ENCODE measurements around the gene TRAPPC2. TPM values are rescaled to one million over a fixed set of nuclear protein-coding genes. Genes with fewer than 3 reads are reported as not detected.

The TRAPPC2 gene
- total RNA-seq, 1 experiment from 2014 or later = 11.9 TPM

- Histone ChIP-seq H4K20me1 (ENCODE audit: insufficient read depth) (no peaks in the 10 kb centered on the region), H3K4me2 (ENCODE audit: low read length) (no peak overlapping the region), H3K4me3 (replicated peaks in 1 of 2; ENCODE audit: low read depth in 1 of 2, low read length in 2 of 2) (no peak overlapping the region), H3K4me1 (ENCODE audit: control insufficient read depth in 1 of 2, insufficient read depth in 2 of 2, low read length in 2 of 2) (no peaks in the 10 kb centered on the region), H3K79me2 (ENCODE audit: insufficient read depth, low read length) (no peaks in the 10 kb centered on the region), H3K36me3 (ENCODE audit: control insufficient read depth in 1 of 2, insufficient read depth in 2 of 2, low read length in 2 of 2) (peaks cover 7 to 14% of the 10 kb centered on the region in 2 experiments; a peak in 3 of 4 replicates), H3K9me2 (ENCODE audit: insufficient read depth) (no peaks in the 10 kb centered on the region), H3K27me3 (ENCODE audit: insufficient read depth, low read length) (no peaks in the 10 kb centered on the region), H2AFZ (ENCODE audit: low read depth, low read length, poor library complexity, severe bottlenecking) (no peak overlapping the region), H3K27ac (ENCODE audit: low read depth, low read length) (no peak overlapping the region), H3K9ac (ENCODE audit: low read length) (no peak overlapping the region), H3K9me3 (ENCODE audit: control insufficient read depth in 1 of 2, insufficient read depth in 1 of 2, low read depth in 1 of 2, low read length in 2 of 2) (no peaks in the 10 kb centered on the region)
- ChIA-PET RAD21 (ENCODE audit: low non-redundant PET in 1 of 2, low total read pairs in 2 of 2, uncharacterized antibody in 2 of 2, unreplicated experiment in 2 of 2) (no interaction called here), CTCF (interaction anchor here (2.4 kb wide), 1 partner anchor 281 kb away, joined by 5 read pairs; the partner anchor contains the start of gene GEMIN8), POLR2A (interaction anchor here (1.2 kb wide), 1 partner anchor 281 kb away, joined by 3 read pairs; the partner anchor contains the start of gene GEMIN8)
- no peak for DNase-seq (ENCODE audit: low read depth, low spot score)
- BruUV-seq (replicated peaks) = no TSS peak
- intact Hi-C loops (cut with micrococcal nuclease) = loop anchor here (2.0 to 5.0 kb wide), 2 partner anchors 90 to 241 kb away; no protein-coding TSS in a partner anchor
- no peak for ATAC-seq
- TF ChIP-seq EZH2 (IDR thresholded peaks at IDR 0.05) (no peak), FOSL1 (IDR thresholded peaks at IDR 0.05; ENCODE audit: low read depth) (no peak), ELF1 (IDR thresholded peaks at IDR 0.05; ENCODE audit: borderline replicate concordance, low read depth) (no peak)
These were observed 14.1 kb upstream of the TRAPPC2 start for GRCh38 chrX:13748486-13748885.

- CTCF ChIA-PET = interaction anchor here (2.4 kb wide), 1 partner anchor 281 kb away, joined by 5 read pairs; the partner anchor contains the start of gene GEMIN8
These were observed 13.4 kb upstream of the TRAPPC2 start for GRCh38 chrX:13747836-13748235.

More at GRCh38 chrX:13747836-13748235, 13.4 kb upstream of the TRAPPC2 start:
- H3K9me2 ChIP-seq (ENCODE audit: insufficient read depth) = no peaks in the 10 kb centered on the region
- H2AFZ ChIP-seq (ENCODE audit: low read depth, low read length, poor library complexity, severe bottlenecking) = no peak overlapping the region
- RAD21 ChIA-PET (ENCODE audit: low non-redundant PET in 1 of 2, low total read pairs in 2 of 2, uncharacterized antibody in 2 of 2, unreplicated experiment in 2 of 2) = no interaction called here
- TF ChIP-seq ELF1 (IDR thresholded peaks at IDR 0.05; ENCODE audit: borderline replicate concordance, low read depth) = no peak
- TF ChIP-seq CTCF (IDR thresholded peaks at IDR 0.05 in 2 of 3, conservative IDR thresholded peaks at IDR 0.05 in 1 of 3; ENCODE audit: borderline replicate concordance in 1 of 3, insufficient read depth in 1 of 3, low read depth in 2 of 3, low read length in 2 of 3) = peak; percentile 31 to 50 (median 34); a peak in 4 of 6 replicates
- peak; percentile 57 for TF ChIP-seq RAD21 (IDR thresholded peaks at IDR 0.05; ENCODE audit: low read depth)
- H3K27me3 ChIP-seq (ENCODE audit: insufficient read depth, low read length) = no peaks in the 10 kb centered on the region
- H3K79me2 ChIP-seq (ENCODE audit: insufficient read depth, low read length) = no peaks in the 10 kb centered on the region
- H3K4me2 ChIP-seq (ENCODE audit: low read length) = no peak overlapping the region
- no peak overlapping the region for H3K4me3 ChIP-seq (replicated peaks in 1 of 2; ENCODE audit: low read depth in 1 of 2, low read length in 2 of 2)
- H3K4me1 ChIP-seq (ENCODE audit: control insufficient read depth in 1 of 2, insufficient read depth in 2 of 2, low read length in 2 of 2) = no peaks in the 10 kb centered on the region
- no peaks in the 10 kb centered on the region for H4K20me1 ChIP-seq (ENCODE audit: insufficient read depth)
- no peak overlapping the region for H3K9ac ChIP-seq (ENCODE audit: low read length)
- no peak overlapping the region for H3K27ac ChIP-seq (ENCODE audit: low read depth, low read length)
- intact Hi-C loops (cut with micrococcal nuclease) = loop anchor here (2.0 to 5.0 kb wide), 2 partner anchors 89 to 241 kb away; no protein-coding TSS in a partner anchor
- H3K36me3 ChIP-seq (ENCODE audit: control insufficient read depth in 1 of 2, insufficient read depth in 2 of 2, low read length in 2 of 2) = peaks cover 7 to 14% of the 10 kb centered on the region in 2 experiments; a peak in 3 of 4 replicates
- peak; percentile 73; the same call in 1 of the 2 replicates for ATAC-seq
- DNase-seq (ENCODE audit: low read depth, low spot score) = peak; percentile 37
- POLR2A ChIA-PET = interaction anchor here (1.2 kb wide), 1 partner anchor 282 kb away, joined by 3 read pairs; the partner anchor contains the start of gene GEMIN8
- H3K9me3 ChIP-seq (ENCODE audit: control insufficient read depth in 1 of 2, insufficient read depth in 1 of 2, low read depth in 1 of 2, low read length in 2 of 2) = no peaks in the 10 kb centered on the region
- no TSS peak for BruUV-seq (replicated peaks)
